Stimulated activated CD4-positive, alpha-beta T cell treated with anti-CD3 and anti-CD28 coated beads, TNF-alpha, amount 100 ng/mL, for 48 hours (primary cell): ENCODE results near the gene JAGN1.
"Not testable (repeated sequence)": the region's sequence is repeated elsewhere in the genome, so short reads cannot be mapped to it uniquely, and the experiment has no call there.

Experiments used
- DNase-seq, 3 donors: peaks; one replicate each; pipeline ENCODE4 v3.0.0-alpha.2; 2020; ENCODE audit warnings: low read depth in 3 of 3

Gene JAGN1

GRCh38 chr3:9916734-9917680 lies 26.6 kb downstream of the JAGN1 start, which contains the start of gene IL17RC:
Gene IL17RC, plus strand, starts transcription at chr3:9917098. Its CDS starts 218 bp downstream, at chr3:9917316.
- no peak for DNase-seq

DNA sequence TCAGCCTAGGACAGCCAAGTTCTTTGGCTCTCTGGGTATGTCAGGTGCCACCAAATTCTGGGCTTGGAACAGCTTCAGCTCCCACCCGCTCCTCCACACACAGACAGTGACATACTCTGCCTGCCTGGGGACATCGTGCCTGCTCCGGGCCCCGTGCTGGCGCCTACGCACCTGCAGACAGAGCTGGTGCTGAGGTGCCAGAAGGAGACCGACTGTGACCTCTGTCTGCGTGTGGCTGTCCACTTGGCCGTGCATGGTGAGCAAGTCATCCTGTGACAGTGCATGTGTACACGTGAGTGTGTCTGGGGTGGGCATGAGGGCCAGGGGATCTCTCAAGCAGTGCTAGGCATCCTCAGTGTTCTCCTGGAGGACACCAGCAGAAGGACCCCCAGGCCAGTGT lies 27.4 kb downstream of the JAGN1 start:
- no peak for DNase-seq

DNA sequence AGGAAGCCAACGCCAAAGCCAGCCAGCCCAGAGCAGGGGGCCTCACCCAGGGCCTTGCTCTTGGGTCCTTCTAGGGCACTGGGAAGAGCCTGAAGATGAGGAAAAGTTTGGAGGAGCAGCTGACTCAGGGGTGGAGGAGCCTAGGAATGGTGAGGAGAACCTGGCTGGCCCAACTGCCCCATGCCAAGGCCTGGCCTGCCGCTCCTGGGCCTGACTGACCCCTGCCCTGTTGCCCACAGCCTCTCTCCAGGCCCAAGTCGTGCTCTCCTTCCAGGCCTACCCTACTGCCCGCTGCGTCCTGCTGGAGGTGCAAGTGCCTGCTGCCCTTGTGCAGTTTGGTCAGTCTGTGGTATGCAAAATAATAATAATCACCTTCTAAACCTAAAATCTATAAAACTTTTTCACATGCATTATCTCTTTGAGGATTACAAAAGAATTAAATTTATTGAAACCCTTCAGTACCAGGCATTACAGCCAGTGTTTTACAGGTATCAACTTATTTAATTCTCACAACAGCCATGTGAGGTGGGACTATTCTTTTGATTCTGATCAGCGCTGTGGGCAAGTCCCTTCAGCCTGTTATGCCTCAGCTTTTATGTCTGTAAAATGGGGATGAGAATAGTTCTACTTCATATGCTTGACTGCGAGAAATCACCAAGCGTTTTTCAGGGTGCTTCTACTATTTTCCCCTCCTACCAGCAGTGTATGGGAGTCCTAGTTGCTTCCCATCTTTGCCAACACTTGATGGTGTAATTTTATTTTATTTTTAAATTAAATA lies 28.0 kb downstream of the JAGN1 start:
- no peak for DNase-seq

GRCh38 chr3:9928158-9928557 lies 37.7 kb downstream of the JAGN1 start:
- no peak for DNase-seq

- no peak for DNase-seq
Measured at GRCh38 chr3:9930804-9931418, 40.5 kb downstream of the JAGN1 start.

DNA sequence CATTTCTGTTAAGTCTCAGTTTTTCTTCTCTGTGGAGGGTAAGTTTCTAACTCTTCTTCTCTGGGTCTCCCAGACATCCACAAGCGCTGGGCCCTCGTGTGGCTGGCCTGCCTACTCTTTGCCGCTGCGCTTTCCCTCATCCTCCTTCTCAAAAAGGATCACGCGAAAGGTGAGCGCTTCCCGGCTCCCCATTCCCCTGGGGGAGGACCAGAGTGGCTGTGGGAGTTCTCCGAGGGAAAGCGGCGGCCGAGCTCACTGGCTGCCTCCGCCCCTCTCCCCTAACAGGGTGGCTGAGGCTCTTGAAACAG lies 42.1 kb downstream of the JAGN1 start:
- no peak for DNase-seq

- DNase-seq = peak; percentile 81 to 84 (median 83)
Measured at GRCh38 chr3:9932843-9933560, 42.6 kb downstream of the JAGN1 start.

- DNase-seq = peak; percentile 93 to 96 (median 93)
Measured at GRCh38 chr3:9933561-9934234, 43.3 kb downstream of the JAGN1 start, which contains the start of gene CRELD1. Gene CRELD1, plus strand, starts transcription at chr3:9933834. Its CDS starts 605 bp downstream, at chr3:9934439.

GRCh38 chr3:9934235-9934621 lies 43.8 kb downstream of the JAGN1 start:
- no peak for DNase-seq

GRCh38 chr3:9934993-9935392 lies 44.6 kb downstream of the JAGN1 start:
- no peak for DNase-seq

DNA sequence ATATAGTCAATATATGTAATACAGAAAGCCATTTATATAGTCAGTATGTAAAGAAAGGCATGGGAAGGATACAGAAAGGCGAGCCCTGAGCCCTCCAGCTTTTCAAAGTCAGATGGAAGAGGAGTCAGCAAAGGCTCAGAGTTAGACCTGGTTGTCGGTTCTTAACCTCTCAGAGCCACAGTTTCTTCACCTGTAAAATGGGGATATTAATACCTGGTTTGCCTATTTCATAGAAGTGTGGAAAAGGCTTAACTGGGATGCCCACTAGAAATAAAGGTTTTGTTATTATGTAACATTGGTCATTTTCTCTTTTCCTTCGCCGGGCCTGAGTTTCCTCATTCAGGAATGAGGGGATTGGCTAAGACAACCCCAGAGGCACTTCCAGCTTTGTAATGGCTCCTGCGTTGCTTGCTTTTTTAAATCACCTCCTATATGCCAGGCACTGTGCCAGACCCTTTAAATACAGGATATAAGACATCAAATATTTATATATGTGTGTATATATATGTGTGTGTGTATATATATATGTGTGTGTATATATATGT lies 45.6 kb downstream of the JAGN1 start:
- DNase-seq = no peak

DNA sequence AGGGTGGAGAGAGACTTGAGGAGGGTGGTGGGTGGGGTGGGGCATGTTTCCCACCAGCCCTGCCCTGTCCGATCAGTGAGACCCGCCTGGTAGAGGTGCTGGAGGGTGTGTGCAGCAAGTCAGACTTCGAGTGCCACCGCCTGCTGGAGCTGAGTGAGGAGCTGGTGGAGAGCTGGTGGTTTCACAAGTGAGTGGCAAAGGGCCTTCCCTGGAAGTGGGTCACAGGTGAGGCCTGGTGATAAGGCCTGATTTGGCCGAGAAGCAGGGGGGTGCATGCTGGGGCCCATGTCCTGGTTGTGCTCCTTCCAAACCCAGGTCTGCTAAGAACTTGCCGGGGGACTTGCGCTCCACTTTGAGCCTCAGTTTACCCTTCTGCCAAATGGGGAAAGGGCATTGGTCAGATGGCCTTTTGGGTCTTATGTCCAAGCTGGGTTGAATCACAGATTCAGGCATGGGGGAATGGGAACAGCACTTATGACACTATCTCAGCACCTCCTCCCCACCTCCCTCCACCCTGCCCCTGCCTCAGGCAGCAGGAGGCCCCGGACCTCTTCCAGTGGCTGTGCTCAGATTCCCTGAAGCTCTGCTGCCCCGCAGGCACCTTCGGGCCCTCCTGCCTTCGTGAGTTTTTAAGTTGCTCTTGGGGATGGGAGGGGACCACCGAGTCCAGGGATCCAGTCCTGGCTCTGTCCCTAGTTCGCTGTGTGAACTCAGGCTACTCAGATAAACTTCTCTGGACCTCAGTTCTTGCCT lies 47.3 kb downstream of the JAGN1 start:
- DNase-seq = no peak

DNA sequence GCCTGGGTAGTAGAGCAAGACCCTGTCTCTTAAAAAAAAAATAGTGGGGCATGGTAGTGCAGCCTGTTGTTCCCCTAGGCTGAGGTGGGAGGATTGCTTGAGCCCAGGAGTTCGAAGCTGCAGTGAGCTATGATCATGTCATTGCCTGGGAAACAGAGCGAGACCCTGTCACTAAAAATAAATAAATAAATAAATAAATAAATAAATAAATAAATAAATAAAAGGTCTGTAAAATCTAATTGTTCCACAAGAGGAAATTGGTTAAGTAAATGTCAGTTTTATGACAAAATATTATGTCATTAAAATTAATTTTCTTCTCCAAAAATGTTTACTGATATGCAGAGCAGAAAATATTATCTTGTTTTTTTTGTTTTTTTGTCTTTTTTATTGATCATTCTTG lies 48.6 kb downstream of the JAGN1 start:
- DNase-seq = no peak

DNA sequence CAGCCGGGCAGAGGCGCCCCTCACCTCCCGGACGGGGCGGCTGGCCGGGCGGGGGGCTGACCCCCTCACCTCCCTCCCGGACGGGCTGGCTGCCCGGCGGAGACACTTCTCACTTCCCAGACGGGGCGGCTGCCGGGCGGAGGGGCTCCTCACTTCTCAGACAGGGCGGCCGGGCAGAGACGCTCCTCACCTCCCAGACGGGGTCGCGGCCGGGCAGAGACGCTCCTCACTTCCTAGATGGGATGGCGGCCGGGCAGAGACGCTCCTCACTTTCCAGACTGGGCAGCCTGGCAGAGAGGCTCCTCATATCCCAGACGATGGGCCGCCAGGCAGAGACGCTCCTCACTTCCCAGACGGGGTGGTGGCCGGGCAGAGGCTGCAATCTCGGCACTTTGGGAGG lies 49.5 kb downstream of the JAGN1 start:
- DNase-seq = not testable (repeated sequence)

DNA sequence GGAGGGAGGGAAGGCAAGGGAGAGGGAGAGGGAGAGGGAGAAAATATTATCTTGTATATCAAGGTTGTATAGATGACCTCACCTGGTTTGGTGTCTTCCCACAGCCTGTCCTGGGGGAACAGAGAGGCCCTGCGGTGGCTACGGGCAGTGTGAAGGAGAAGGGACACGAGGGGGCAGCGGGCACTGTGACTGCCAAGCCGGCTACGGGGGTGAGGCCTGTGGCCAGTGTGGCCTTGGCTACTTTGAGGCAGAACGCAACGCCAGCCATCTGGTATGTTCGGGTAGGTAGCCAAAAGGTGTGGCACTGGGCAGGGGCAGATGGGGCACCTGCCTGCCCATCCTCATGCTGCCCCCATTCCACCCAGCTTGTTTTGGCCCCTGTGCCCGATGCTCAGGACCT lies 50.3 kb downstream of the JAGN1 start:
- DNase-seq = no peak

GRCh38 chr3:9942164-9942563 lies 51.8 kb downstream of the JAGN1 start:
- no peak for DNase-seq

DNA sequence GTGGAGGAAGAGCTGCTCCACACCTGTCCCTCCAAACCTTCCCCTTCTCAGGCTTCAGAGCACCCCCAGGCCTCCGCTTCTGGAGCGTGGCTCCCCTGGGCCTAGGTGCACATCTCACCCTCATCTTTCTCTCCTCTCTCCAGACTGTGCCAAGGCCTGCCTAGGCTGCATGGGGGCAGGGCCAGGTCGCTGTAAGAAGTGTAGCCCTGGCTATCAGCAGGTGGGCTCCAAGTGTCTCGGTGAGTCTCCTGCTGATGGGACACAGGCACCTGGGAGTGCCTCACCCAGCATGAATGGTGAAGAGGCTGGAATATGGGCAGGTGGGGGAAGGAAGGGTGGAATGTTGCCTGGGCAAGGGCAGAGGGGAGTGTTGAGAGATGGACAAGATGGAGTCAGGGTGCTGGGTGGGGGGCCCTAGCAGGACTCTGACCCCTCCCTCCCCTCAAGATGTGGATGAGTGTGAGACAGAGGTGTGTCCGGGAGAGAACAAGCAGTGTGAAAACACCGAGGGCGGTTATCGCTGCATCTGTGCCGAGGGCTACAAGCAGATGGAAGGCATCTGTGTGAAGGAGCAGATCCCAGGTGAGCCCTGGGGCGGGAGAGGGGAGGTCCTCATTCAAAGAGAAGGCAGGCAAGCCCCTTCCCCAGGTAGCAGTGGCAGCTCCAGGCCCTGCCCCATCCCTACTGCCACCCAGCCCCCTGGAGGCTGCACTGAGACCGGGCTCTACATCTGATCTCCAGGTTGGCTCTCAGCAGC lies 52.7 kb downstream of the JAGN1 start:
- no peak for DNase-seq
